HG03354 (cell line): Measurements from ENCODE around the gene MCM5.
"Not testable (repeated sequence)": the region's sequence is repeated elsewhere in the genome, so short reads cannot be mapped to it uniquely, and the experiment has no call there.

Experiments used
- ATAC-seq: cut with Tn5 transposase; IDR thresholded peaks from one replicate; pipeline ENCODE4 v1.9.1; 2021; ENCODE audit warnings: mild to moderate bottlenecking; ENCODE audit not compliant: unreplicated experiment, poor library complexity, severe bottlenecking

MCM5 gene

GRCh38 chr22:35425971-35426800 is 26.2 kb downstream of the MCM5 start:
- no peak for ATAC-seq

- ATAC-seq = no peak
These were observed 26.8 kb downstream of the MCM5 start for GRCh38 chr22:35426801-35427140.

- ATAC-seq = no peak
These were observed 31.0 kb downstream of the MCM5 start for GRCh38 chr22:35430897-35431322.

- ATAC-seq = no peak
These were observed 31.7 kb downstream of the MCM5 start for GRCh38 chr22:35431483-35432227.

GRCh38 chr22:35432228-35432905 is 32.4 kb downstream of the MCM5 start:
- ATAC-seq = no peak

GRCh38 chr22:35434061-35434710 is 34.2 kb downstream of the MCM5 start:
- no peak for ATAC-seq

- ATAC-seq = no peak
These were observed 35.3 kb downstream of the MCM5 start for GRCh38 chr22:35435201-35435740.

- no peak for ATAC-seq
These were observed 36.5 kb downstream of the MCM5 start for GRCh38 chr22:35436421-35436820.

GRCh38 chr22:35437049-35437448 is 37.1 kb downstream of the MCM5 start:
- ATAC-seq = no peak

GRCh38 chr22:35438673-35439364 is 38.9 kb downstream of the MCM5 start:
- not testable (repeated sequence) for ATAC-seq

GRCh38 chr22:35439365-35439717 is 39.4 kb downstream of the MCM5 start:
- ATAC-seq = no peak

GRCh38 chr22:35440129-35440528 is 40.2 kb downstream of the MCM5 start:
- no peak for ATAC-seq

- ATAC-seq = no peak
These were observed 41.7 kb downstream of the MCM5 start for GRCh38 chr22:35441489-35442100.

GRCh38 chr22:35442471-35442870 is 42.5 kb downstream of the MCM5 start:
- ATAC-seq = no peak

GRCh38 chr22:35443338-35443737 is 43.4 kb downstream of the MCM5 start:
- no peak for ATAC-seq

- no peak for ATAC-seq
These were observed 44.1 kb downstream of the MCM5 start for GRCh38 chr22:35443790-35444684.

- ATAC-seq = no peak
These were observed 44.9 kb downstream of the MCM5 start for GRCh38 chr22:35444685-35445399.
